GM12878 (cell line): ENCODE results near the gene NUP214. TPM values are rescaled to one million over a fixed set of nuclear protein-coding genes. Genes with fewer than 3 reads are reported as not detected.

Experiments
- ATAC-seq: fragments of 200-7000 bp; cut with Tn5 transposase; 3 replicates; pipeline ENCODE4 v1.9.1; 2020; ENCODE audit warnings: mild to moderate bottlenecking, moderate library complexity
- BruUV-seq: library from RNA; stranded (reverse); fragments of 400-500 nt; replicated peaks from 2 replicates; lab custom pipeline; 2021; lab: Mats Ljungman, UMichigan
- CTCF ChIA-PET: fragments of 300-600 bp; sonication (Branson Sonifier 250); formaldehyde crosslinking; extraction: SDS; loops from one replicate; lab custom pipeline; 2021; ENCODE audit warnings: inconsistent platforms; lab: Yijun Ruan, JAX
- POLR2A ChIA-PET: fragments of 350-600 bp; formaldehyde crosslinking; extraction: SDS; loops from one replicate; lab custom pipeline; 2021; ENCODE audit warnings: inconsistent platforms; lab: Charles Lee
- RAD21 ChIA-PET: fragments of 300-600 bp; sonication (Branson Sonifier 250); formaldehyde crosslinking; loops from one replicate; lab custom pipeline; 2023; ENCODE audit warnings: antibody characterized with exemption; ENCODE audit not compliant: unreplicated experiment; lab: Charles Lee
- SMC1A ChIA-PET: fragments of 300-600 bp; sonication (Branson Sonifier 250); formaldehyde crosslinking; loops from one replicate; lab custom pipeline; 2023; ENCODE audit not compliant: unreplicated experiment, uncharacterized antibody; lab: Charles Lee
- DNase-seq: peaks from one replicate; pipeline ENCODE4 v3.0.0-alpha.2; 2011; ENCODE audit warnings: low read depth, low spot score
- FAIRE-seq: peaks from 3 replicates; lab custom pipeline; 2011; peaks lifted over from hg19 to GRCh38; lab: Jason Lieb, UNC
- H2AFZ ChIP-seq: 2 replicates; pipeline ENCODE4 v1.6.0; 2011; ENCODE audit warnings: low read depth, low read length, control low read depth; ENCODE audit not compliant: control insufficient read depth
- H3K27ac ChIP-seq: 2 replicates; pipeline ENCODE4 v1.5.1; 2011; ENCODE audit warnings: control low read depth; ENCODE audit not compliant: control insufficient read depth, insufficient read depth
- H3K27me3 ChIP-seq, 2 experiments: replicated peaks in 1 of 2; 2 replicates each; pipeline versions ENCODE4 v1.6.0 to v1.6.1; 2011; ENCODE audit warnings: low read length in 1 of 2; ENCODE audit not compliant: control insufficient read depth in 2 of 2, insufficient read depth in 2 of 2
- H3K36me3 ChIP-seq, 2 experiments: 2 replicates each; pipeline ENCODE4 v1.5.1; 2011; ENCODE audit warnings: low read length in 1 of 2; ENCODE audit not compliant: control insufficient read depth in 2 of 2, insufficient read depth in 2 of 2
- H3K4me1 ChIP-seq: 2 replicates; pipeline ENCODE4 v1.6.1; 2011; ENCODE audit warnings: mild to moderate bottlenecking, low read length, moderate library complexity, mixed read lengths; ENCODE audit not compliant: control insufficient read depth, insufficient read depth
- H3K4me2 ChIP-seq: 2 replicates; pipeline ENCODE4 v1.6.0; 2011; ENCODE audit warnings: control low read depth; ENCODE audit not compliant: control insufficient read depth, insufficient read depth
- H3K4me3 ChIP-seq: fragments of 200-600 bp; sonication (generic); 2 replicates; pipeline ENCODE4 v1.5.1; 2016
- H3K79me2 ChIP-seq: 2 replicates; pipeline ENCODE4 v1.6.0; 2011; ENCODE audit warnings: low read length; ENCODE audit not compliant: control insufficient read depth, insufficient read depth
- H3K9ac ChIP-seq: 2 replicates; pipeline ENCODE4 v1.8.0; 2011; ENCODE audit warnings: low read length, control low read depth, mixed read lengths; ENCODE audit not compliant: control insufficient read depth, insufficient read depth
- H3K9me3 ChIP-seq: replicated peaks from 3 replicates; pipeline ENCODE4 v1.5.1; 2011; ENCODE audit warnings: mild to moderate bottlenecking, low read length; ENCODE audit not compliant: control insufficient read depth, insufficient read depth
- H4K20me1 ChIP-seq: 2 replicates; pipeline ENCODE4 v1.6.0; 2011; ENCODE audit not compliant: control insufficient read depth, insufficient read depth
- ESRRA ChIP-seq: IDR thresholded peaks from 2 replicates; pipeline ENCODE4 v1.6.1; 2012; ENCODE audit warnings: mild to moderate bottlenecking, low read length, improper control_type of control experiment
- JUNB ChIP-seq: IDR thresholded peaks from 2 replicates; pipeline ENCODE4 v1.6.1; 2016; ENCODE audit warnings: antibody characterized with exemption, mild to moderate bottlenecking
- KDM1A ChIP-seq: fragments of 200-600 bp; sonication (generic); IDR thresholded peaks from 2 replicates; pipeline ENCODE4 v1.6.1; 2016; ENCODE audit warnings: borderline replicate concordance
- MTA2 ChIP-seq: fragments of 450-650 bp; IDR thresholded peaks from 2 replicates; pipeline ENCODE4 v1.6.1; 2016; ENCODE audit warnings: low read depth, mild to moderate bottlenecking, moderate library complexity
- POLR2A ChIP-seq: IDR thresholded peaks from 2 replicates; pipeline ENCODE4 v1.6.1; 2011; ENCODE audit warnings: low read depth, mild to moderate bottlenecking, low read length
- ZNF24 ChIP-seq: fragments of 450-650 bp; IDR thresholded peaks from 2 replicates; pipeline ENCODE4 v1.6.1; 2017; ENCODE audit warnings: antibody characterized with exemption, mild to moderate bottlenecking
- WGBS: methylation state at CpG from one replicate; pipeline ENCODE4 v1.1.6; 2016; ENCODE audit warnings: low lambda C conversion rate; ENCODE audit not compliant: insufficient replicate concordance, insufficient coverage; ENCODE audit errors: missing lambda C conversion rate; 5-methylcytosine and 5-hydroxymethylcytosine counted together
- in situ Hi-C: fragments of 300-500 bp; cut with MboI; formaldehyde crosslinking; loops from 9 replicates; pipeline ENCODE4 v1.14.3; 2018; ENCODE audit warnings: mixed read lengths
- intact Hi-C: fragments of 100-400 bp; cut with micrococcal nuclease; formaldehyde crosslinking; loops from one replicate; pipeline ENCODE4 v1.14.2; 2022; ENCODE audit not compliant: unreplicated experiment
- polyA plus RNA-seq, 11 experiments: library from polyadenylated mRNA; depleted of rRNA in 4 of 11; unstranded in 6 of 11; stranded (reverse) in 5 of 11; fragments of >200 nt; fragmentation: Nextera tagmentation in 4 of 11; fragmentation: Illumina TruSeq in 1 of 11; extraction: Ambion mirVana in 4 of 11; extraction: Trizol in 1 of 11; gene quantifications; 1 replicate in 1 of 11; 2 replicates in 10 of 11; pipeline versions ENCODE4 v1.2.1 to v1.2.3, GENCODE V29; 2011 to 2016; ENCODE audit warnings: inconsistent platforms in 2 of 11, missing spikeins in 2 of 11, low read depth in 1 of 11
- total RNA-seq, 4 experiments: library from RNA; depleted of rRNA in 3 of 4; stranded (reverse); fragments of >200 nt in 3 of 4; fragmentation: Illumina TruSeq in 1 of 4; extraction: Trizol in 1 of 4; gene quantifications; 2 replicates each; pipeline versions ENCODE4 v1.2.1 to v1.2.3, GENCODE V29; 2013 to 2021
- TF ChIP-seq, protein P1 (sequence below): fragments of 450-650 bp; IDR thresholded peaks from 2 replicates; pipeline ENCODE4 v1.6.1; 2017; ENCODE audit warnings: mild to moderate bottlenecking
- TF ChIP-seq, protein P2 (sequence below): IDR thresholded peaks from 2 replicates; pipeline ENCODE4 v1.6.1; 2011; ENCODE audit warnings: low read depth, low read length, improper control_type of control experiment, borderline replicate concordance

Gene NUP214
- total and polyA plus RNA-seq, 10 of the 15 experiments (the other 5 are each of a cell fraction or from before 2014, with no cell fraction given) = 11.7 to 53.8 (median 17.6) TPM

DNA sequence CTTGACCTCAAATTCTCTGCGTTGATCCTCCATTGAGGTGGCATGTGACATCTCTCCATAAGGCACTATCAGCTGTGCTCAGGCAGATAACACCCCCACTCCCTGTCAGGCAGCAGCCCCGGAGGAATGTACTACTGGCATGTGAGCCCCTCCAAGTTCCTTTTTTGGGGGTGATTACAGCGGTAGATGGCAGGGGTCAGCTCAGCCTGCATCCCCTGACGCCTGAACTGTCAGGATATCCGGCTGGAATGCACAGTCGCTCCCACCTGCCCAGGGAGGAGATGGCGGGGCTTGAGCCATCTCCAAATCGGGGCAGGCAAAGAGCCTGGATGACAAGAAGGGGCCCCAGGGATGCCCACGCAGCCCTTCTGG lies 110.1 kb downstream of the NUP214 start:
- Histone ChIP-seq H3K36me3 (peaks cover 8 to 15% of the 10 kb centered on the region in 2 experiments), H3K4me3 (no peak overlapping the region), H3K4me2 (no peak overlapping the region), H3K27me3 (no peaks in the 10 kb centered on the region), H3K9me3 (no peaks in the 10 kb centered on the region), H3K27ac (no peak overlapping the region), H3K79me2 (no peaks in the 10 kb centered on the region), H3K9ac (no peak overlapping the region), H4K20me1 (no peaks in the 10 kb centered on the region), H3K4me1 (peaks cover 17% of the 10 kb centered on the region), H2AFZ (no peak overlapping the region)
- WGBS = 98% methylated on average over 9 of the region's 9 CpGs
- in situ Hi-C loops = no loop called here
- POLR2A ChIA-PET = interaction anchor here (1.7 kb wide), 1 partner anchor 18 kb away, joined by 6 read pairs; no protein-coding TSS in a partner anchor
- intact Hi-C loops = loop anchor here (5.0 kb wide), 1 partner anchor 102 kb away; no protein-coding TSS in a partner anchor
- no peak for ATAC-seq
- no peak for FAIRE-seq
- TF ChIP-seq, protein P1, sequence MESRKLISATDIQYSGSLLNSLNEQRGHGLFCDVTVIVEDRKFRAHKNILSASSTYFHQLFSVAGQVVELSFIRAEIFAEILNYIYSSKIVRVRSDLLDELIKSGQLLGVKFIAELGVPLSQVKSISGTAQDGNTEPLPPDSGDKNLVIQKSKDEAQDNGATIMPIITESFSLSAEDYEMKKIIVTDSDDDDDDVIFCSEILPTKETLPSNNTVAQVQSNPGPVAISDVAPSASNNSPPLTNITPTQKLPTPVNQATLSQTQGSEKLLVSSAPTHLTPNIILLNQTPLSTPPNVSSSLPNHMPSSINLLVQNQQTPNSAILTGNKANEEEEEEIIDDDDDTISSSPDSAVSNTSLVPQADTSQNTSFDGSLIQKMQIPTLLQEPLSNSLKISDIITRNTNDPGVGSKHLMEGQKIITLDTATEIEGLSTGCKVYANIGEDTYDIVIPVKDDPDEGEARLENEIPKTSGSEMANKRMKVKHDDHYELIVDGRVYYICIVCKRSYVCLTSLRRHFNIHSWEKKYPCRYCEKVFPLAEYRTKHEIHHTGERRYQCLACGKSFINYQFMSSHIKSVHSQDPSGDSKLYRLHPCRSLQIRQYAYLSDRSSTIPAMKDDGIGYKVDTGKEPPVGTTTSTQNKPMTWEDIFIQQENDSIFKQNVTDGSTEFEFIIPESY = no peak
- TF ChIP-seq KDM1A (no peak), POLR2A (0 out of 2 replicates have a peak, but pooled peaks have one; percentile 20), MTA2 (no peak)
- BruUV-seq = no TSS peak
- CTCF ChIA-PET = interaction anchor here (0.8 to 1.3 kb wide), 2 partner anchors 40 to 54 kb away, joined by 3 read pairs; no protein-coding TSS in a partner anchor
- RAD21 ChIA-PET = no interaction called here
- SMC1A ChIA-PET = interaction anchor here (0.9 to 1.4 kb wide), 3 partner anchors 12 to 39 kb away, joined by 3 read pairs; no protein-coding TSS in a partner anchor
- DNase-seq = no peak

DNA sequence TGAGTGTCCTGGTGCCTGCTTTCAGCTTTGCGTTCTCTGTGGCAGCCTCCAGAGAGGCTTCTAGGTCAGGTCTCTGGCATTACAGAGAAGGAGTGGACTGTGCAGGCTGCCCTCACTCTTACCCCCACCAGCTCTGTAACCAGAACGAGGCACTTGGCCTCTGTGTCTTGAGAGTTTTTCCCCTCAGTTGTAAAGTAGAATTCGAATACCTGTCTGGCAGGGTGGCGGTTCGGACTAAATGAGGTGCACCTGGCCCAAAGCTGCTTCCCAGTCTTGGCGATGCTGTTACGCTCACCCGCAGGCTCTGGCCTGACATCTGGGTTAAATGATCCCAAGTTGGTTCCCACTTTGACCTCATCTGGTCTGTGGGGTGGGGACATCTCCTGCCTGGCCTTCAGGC lies 110.8 kb downstream of the NUP214 start:
- no peak overlapping the region for H3K9ac ChIP-seq
- POLR2A ChIA-PET = interaction anchor here (0.6 to 1.7 kb wide), 3 partner anchors 18 to 489 kb away, joined by 3 to 6 read pairs (median 4); no protein-coding TSS in a partner anchor
- no peaks in the 10 kb centered on the region for H4K20me1 ChIP-seq
- H3K4me1 ChIP-seq = peaks cover 17% of the 10 kb centered on the region
- no TSS peak for BruUV-seq
- H3K9me3 ChIP-seq = no peaks in the 10 kb centered on the region
- ATAC-seq = no peak
- FAIRE-seq = no peak
- no peaks in the 10 kb centered on the region for H3K79me2 ChIP-seq
- no peak overlapping the region for H3K4me2 ChIP-seq
- in situ Hi-C loops (no loop called here), intact Hi-C loops (loop anchor here (5.0 kb wide), 1 partner anchor 101 kb away; no protein-coding TSS in a partner anchor)
- peaks cover 8 to 13% of the 10 kb centered on the region in 2 experiments for H3K36me3 ChIP-seq
- DNase-seq = no peak
- SMC1A ChIA-PET = interaction anchor here (1.0 to 1.4 kb wide), 2 partner anchors 13 to 38 kb away, joined by 3 read pairs; no protein-coding TSS in a partner anchor
- RAD21 ChIA-PET = no interaction called here
- no peak overlapping the region for H3K27ac ChIP-seq
- CTCF ChIA-PET = interaction anchor here (0.8 to 1.3 kb wide), 2 partner anchors 39 to 55 kb away, joined by 3 read pairs; no protein-coding TSS in a partner anchor
- no peak overlapping the region for H3K4me3 ChIP-seq
- TF ChIP-seq ZNF24 (no peak), JUNB (no peak), MTA2 (no peak), ESRRA (no peak)
- TF ChIP-seq, protein P2, sequence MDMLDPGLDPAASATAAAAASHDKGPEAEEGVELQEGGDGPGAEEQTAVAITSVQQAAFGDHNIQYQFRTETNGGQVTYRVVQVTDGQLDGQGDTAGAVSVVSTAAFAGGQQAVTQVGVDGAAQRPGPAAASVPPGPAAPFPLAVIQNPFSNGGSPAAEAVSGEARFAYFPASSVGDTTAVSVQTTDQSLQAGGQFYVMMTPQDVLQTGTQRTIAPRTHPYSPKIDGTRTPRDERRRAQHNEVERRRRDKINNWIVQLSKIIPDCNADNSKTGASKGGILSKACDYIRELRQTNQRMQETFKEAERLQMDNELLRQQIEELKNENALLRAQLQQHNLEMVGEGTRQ = no peak
- H3K27me3 ChIP-seq = no peaks in the 10 kb centered on the region
- 86% methylated on average over 8 of the region's 8 CpGs for whole genome bisulfite sequencing
- H2AFZ ChIP-seq = no peak overlapping the region
